ENCODE results near the gene RAC2.

RAC2 gene

GRCh38 chr22:37199103-37199759 is 44.8 kb downstream of the RAC2 start:
- Histone ChIP-seq H3K27ac (peak overlapping the region; percentile 84 to 87), H3K4me1 (peaks cover 7 to 34% (median 24%) of the 10 kb centered on the region in 4 donors), H3K36me3 (no peaks in the 10 kb centered on the region), H3K9me3 (no peaks in the 10 kb centered on the region), H3K4me3 (peak overlapping the region; percentile 61 to 68), H3K27me3 (no peaks in the 10 kb centered on the region)
- intact Hi-C loops (cut with DNase I; ENCODE audit: low total_unique reads): no loop called here
- peak; percentile 98 to 99 for DNase-seq
- peak; percentile 85 to 88 for TF ChIP-seq CTCF (IDR thresholded peaks at IDR 0.05)

DNA sequence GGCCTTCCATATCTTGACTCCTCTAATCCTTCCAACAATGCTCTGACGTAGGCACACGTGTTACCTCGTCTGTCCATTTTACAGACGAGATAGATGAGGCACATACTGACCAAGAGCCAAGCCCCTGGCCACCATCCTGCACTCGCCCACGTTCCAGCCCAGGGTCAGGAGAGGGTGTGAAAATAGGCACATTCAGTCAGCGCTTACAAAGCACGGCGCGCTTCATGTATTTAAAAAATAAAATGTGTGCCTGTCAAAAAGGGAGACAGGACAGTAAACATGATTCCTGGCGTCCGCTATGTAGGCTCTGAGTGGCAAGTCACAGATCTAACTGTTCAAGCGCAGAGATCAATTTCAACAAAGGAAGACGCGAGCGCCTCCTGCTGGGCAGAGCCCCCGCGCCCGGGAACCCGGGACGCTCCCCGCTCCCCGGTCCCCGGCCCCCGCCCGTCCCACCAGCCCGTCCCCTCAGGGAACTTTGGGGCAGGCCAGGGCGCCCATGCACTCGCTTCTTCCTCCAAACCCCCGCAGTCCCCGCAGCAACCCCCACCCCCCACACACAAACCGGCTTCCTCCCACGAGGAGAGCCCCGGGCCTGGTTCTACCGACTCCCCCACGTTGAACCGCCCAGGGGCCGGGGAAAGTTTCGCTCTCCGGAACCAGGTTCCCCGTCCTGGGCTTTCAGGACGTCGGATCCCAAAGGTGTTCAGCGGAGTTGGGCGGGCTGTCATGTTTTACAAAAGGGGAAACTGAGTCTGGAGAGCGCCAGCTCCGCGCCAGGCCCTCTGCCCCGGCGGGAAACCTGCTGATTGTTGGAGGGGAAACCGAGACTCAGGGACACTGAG is 45.6 kb downstream of the RAC2 start:
- TF ChIP-seq CTCF (IDR thresholded peaks at IDR 0.05): peak; percentile 57 to 93
- Histone ChIP-seq H3K4me1 (peaks cover 7 to 34% (median 24%) of the 10 kb centered on the region in 4 donors), H3K36me3 (no peaks in the 10 kb centered on the region), H3K9me3 (no peaks in the 10 kb centered on the region), H3K27ac (peak overlapping the region; percentile 84 to 87), H3K4me3 (peak overlapping the region; percentile 61 to 68), H3K27me3 (no peaks in the 10 kb centered on the region)
- intact Hi-C loops (cut with DNase I; ENCODE audit: low total_unique reads): no loop called here
- peak; percentile 75 to 91 for DNase-seq

GRCh38 chr22:37197451-37198257 is 46.4 kb downstream of the RAC2 start:
- Histone ChIP-seq H3K9me3 (no peaks in the 10 kb centered on the region), H3K27me3 (no peaks in the 10 kb centered on the region), H3K27ac (peak overlapping the region; percentile 84 to 87), H3K4me1 (peaks cover 7 to 34% (median 24%) of the 10 kb centered on the region in 4 donors), H3K4me3 (peak overlapping the region; percentile 61 to 68), H3K36me3 (no peaks in the 10 kb centered on the region)
- peak; percentile 39 to 77 for DNase-seq
- intact Hi-C loops (cut with DNase I; ENCODE audit: low total_unique reads): no loop called here
- no peak for TF ChIP-seq CTCF (IDR thresholded peaks at IDR 0.05)

DNA sequence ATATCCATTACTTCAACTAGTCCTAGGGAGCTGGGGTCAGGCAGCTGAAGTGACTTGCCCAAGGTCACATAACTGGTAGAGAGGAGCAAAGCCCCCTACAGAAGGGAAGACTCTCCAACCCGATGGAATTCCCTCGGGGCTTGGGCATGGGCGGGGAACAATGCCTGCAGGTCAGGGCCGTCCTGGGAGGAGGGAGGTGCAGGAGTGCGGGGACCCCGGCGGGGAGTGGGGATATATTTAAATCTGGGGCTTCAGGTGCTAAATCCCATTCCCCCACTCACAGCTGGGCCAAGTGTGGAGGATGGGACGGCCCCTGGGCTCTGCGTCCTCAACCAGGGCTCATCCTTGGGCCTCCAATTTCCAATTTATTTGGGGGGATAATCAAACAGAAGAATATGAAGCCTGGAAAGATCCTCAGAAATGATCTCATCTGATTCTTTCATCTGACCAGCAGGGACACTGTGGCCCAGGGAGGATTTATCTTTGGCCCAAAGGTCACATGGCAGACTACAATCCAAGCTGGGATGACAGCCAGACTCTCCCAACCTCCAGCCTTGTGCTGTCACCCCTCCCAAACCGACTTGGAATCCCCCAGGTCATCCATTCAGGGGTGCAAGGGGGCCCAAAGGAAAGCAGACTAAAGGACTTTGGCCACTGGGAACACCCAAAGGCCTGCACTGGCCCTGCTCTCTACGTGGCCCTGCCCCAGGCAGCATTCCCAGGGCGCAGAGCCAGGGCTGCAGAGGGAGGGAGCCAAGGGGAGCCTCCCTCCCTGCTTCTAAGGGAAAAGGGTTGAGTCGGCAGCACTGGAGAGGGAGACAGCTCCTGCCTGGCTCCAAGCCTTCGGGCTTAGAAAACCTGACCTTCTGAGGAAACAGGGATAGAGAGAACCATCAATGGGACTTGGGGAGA is 47.3 kb downstream of the RAC2 start:
- Histone ChIP-seq H3K9me3 (no peaks in the 10 kb centered on the region), H3K27me3 (no peaks in the 10 kb centered on the region), H3K4me3 (no peak overlapping the region), H3K27ac (peak overlapping the region; percentile 84 to 87), H3K4me1 (peaks cover 7 to 34% (median 24%) of the 10 kb centered on the region in 4 donors), H3K36me3 (no peaks in the 10 kb centered on the region)
- DNase-seq: peak; percentile 86 to 93
- intact Hi-C loops (cut with DNase I; ENCODE audit: low total_unique reads): no loop called here
- TF ChIP-seq CTCF (IDR thresholded peaks at IDR 0.05): peak in 1 of 2 experiments; percentile 20

Data from tibial artery (tissue), 4 donors.